DMS 273 (cell line): Measurements from ENCODE around the gene MMP27.
"Not testable (repeated sequence)": the region's sequence is repeated elsewhere in the genome, so short reads cannot be mapped to it uniquely, and the experiment has no call there.

Source experiments
- DNase-seq: peaks from one replicate; lab custom pipeline; 2025; ENCODE audit not compliant: unreplicated experiment; lab: John Stamatoyannopoulos, UW

MMP27 gene, protein sequence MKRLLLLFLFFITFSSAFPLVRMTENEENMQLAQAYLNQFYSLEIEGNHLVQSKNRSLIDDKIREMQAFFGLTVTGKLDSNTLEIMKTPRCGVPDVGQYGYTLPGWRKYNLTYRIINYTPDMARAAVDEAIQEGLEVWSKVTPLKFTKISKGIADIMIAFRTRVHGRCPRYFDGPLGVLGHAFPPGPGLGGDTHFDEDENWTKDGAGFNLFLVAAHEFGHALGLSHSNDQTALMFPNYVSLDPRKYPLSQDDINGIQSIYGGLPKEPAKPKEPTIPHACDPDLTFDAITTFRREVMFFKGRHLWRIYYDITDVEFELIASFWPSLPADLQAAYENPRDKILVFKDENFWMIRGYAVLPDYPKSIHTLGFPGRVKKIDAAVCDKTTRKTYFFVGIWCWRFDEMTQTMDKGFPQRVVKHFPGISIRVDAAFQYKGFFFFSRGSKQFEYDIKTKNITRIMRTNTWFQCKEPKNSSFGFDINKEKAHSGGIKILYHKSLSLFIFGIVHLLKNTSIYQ

DNA sequence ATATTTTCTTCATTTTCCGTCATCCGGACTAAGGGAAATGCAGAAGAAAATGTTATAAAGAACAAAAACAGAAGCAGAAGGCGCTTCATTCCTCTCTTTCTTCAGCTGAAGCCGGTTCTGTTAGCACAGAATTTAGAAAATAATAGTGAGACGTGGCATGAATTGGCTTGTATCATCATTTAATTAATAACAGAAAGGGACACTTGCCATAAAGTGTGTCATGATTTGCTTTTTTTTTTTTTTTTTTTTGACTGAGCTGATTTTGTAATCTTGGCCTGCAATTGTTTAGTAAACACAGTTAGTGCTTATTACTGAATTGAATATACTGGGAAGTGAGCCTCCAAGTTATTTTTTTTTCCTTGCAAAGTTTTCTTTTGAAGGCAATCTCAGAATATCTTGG is at the start of gene MMP27:
Gene MMP27, minus strand, starts transcription at position 144 of the 400 bp plus-strand sequence. Its CDS starts 55 bp downstream, at position 89.
- no peak for DNase-seq

DNA sequence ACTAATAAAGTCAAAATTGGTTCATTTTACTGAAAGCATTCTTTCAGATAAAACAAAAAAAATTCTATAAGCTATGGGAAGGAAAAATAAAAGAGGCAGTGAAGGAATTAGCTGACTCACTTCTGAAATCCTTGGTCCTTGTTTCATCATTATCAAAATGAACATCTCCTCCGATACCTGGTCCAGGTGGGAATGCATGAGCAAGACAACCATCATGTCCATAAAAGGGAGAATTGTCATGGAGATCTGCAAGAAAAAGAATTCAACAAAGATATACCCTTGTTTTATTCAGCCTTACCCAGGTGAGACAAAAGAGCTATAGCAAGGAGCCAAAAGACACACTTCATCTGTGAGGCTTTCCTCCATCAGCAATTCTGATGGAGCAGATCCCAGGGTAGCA is 47.7 kb upstream of the MMP27 start:
- no peak for DNase-seq

DNA sequence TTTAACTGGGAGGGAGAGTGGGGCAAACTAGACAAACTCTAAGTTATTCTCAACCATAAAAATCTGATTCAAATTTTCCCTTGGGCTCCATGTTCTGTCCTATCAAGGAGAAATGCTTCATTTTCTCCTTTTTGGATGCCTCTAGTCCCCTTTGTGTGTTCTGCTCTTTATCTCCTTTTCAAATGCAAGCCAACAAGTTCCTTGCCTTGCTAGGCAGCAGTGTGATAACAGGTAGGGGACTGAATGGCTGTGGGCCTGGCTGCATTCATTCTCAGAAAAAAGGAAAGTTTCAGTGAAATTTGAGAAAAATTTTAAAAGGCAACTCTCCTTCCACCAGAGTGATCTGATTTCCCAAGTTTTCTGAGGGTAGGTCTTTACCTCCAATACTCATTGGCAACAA is 46.1 kb upstream of the MMP27 start:
- no peak for DNase-seq

DNA sequence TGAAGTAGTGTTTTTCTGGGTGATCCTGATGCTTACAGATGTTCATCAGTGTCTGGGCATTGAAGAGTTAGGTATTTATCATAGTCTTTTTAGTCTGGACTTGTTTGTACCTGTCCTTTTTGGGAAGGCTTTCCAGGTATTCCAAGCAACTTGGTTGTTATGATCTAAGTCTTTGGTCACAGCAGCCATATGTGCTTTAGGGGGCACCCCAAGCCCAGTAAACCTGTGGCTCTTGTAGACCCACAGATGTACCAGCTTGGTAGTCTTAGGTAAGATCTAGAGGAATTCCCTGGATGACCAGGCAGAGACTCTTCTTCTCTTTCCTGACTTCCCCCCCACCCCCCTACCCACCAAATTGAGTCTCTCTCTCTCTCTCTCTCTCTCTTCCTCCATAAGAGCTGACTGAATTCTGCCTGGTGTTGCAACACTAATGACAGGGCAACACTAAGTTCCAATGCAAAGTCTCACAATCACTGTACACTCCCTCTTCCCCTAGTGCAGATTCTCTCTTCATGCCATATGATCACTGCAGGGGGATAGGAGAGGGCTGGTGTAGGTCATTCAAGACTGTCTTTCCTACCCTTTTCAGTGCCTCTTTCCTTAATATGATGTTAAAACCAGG is 43.6 kb upstream of the MMP27 start:
- DNase-seq: no peak

DNA sequence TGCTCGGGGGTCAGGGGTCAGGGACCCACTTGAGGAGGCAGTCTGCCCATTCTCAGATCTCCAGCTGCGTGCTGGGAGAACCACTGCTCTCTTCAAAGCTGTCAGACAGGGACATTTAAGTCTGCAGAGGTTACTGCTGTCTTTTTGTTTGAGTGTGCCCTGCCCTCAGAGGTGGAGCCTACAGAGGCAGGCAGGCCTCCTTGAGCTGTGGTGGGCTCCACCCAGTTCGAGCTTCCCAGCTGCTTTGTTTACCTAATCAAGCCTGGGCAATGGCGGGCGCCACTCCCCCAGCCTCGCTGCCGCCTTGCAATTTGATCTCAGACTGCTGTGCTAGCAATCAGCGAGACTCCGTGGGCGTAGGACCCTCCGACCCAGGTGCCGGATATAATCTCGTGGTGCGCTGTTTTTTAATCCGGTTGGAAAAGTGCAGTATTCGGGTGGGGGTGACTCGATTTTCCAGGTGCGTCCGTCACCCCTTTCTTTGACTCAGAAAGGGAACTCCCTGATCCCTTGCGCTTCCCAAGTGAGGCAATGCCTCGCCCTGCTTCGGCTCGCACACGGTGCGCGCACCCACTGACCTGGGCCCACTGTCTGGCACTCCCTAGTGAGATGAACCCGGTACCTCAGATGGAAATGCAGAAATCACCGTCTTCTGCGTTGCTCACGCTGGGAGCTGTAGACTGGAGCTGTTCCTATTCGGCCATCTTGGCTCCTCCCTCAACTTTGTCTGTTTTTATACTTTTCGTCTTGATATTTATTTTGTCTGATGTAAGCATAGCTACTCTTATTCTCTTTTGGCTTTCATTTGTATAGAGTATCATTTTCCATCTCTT is 41.4 kb upstream of the MMP27 start:
- not testable (repeated sequence) for DNase-seq

DNA sequence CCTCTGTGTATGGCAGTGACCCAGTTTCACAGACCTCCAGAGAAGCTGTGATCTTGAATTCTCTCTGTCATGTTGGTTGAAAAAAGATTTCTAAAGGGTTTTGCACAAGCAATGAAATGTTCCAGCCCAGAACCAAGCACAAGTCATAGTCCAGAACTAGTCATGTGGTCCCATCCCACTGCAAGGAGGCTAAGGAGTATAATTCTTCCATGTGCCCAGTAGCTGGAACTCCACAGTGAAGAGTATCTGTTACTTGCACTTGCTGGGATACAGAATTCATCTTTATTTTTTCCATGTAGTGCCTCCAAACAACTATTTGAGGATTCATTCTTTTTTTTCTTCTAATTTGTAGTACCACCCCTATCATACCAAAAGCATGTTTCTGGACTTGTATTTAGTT is 29.1 kb upstream of the MMP27 start:
- DNase-seq: no peak

DNA sequence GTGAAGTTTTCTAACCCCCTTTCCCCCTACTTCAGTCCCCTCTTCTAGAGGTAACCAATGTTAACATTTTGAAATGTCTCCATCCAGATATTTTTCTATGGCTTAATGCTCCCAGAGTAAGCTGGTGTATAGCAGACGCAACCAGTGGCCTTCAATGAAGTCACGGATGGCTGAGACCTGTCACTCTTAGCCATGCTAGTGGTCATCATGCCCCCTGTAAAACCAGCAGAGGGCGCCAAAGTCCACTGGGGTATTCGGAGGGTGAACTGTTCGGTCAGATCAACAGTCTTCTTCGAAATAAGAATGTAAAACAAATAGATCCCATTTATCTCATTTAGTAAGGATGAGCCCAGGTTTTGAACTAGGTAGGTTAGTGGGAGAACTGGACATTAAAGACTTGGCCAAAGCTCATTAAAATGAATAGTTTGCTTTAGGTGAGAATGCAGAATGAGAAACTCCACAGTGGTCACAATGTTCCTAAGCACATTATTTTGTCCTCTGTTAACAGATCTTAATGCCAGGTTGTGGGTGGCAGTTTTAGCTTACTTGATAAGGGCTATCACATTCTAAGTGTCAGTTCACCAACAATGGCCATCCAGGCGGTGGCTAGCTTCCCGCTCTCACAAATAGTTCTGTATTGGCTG is 27.8 kb upstream of the MMP27 start:
- peak; percentile 54 for DNase-seq

DNA sequence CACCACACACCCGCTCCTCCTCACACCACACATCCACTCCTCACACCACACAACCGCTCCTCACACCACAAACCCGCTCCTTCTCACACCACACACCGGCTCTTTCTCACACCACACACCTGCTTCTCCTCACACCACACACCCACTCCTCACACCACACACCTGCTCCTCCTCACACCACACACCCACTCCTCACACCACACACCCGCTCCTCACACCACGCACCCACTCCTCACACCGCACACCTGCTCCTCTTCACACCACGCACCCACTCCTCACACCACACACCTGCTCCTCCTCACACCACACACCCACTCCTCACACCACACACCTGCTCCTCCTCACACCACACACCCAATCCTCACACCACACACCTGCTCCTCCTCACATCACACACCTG is 25.4 kb upstream of the MMP27 start:
- DNase-seq: not testable (repeated sequence)

DNA sequence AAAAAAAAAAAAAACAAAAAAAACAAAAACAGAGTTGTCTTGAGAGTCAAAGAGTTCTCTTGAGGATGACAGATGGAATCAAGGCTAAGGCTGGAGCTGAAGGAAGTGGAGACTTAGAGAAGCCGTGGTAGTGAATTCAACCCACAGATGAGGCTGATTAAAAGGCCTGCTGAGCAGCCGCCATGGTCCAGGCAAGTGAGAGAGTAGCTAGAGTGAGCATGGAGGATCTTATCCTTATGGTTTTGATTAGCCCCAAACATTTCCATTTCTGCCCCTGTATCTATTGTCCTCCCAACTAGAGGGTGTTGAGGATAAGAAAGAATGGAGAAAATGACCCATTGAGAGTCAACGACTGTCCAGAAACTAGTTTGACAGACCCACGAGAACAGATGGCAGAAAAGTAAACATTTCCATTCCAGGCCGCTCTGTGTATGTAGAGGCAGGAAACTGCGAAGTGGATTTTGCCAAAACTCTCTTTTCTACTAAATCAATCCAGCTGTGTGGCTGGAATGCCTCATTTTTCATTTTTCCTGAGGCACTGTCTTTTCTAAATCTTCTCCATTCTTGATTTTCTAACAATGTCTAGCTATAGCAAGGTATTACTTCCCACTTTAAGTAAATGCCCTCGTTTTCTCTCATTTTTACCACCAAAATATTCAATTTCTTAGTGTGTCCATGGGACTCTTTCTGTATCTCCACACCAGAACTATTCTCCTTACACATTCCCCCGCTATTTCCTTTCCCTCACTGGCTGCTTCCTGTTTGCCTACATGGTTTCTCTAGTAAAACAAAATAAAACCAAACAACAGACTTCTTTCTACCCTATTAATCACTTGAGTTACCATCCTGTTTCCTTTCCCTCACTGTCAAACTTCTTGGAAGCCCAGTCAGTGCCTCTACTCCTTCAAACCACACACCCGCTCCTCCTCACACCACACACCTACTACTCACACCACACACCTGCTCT is 24.6 kb upstream of the MMP27 start:
- no peak for DNase-seq

DNA sequence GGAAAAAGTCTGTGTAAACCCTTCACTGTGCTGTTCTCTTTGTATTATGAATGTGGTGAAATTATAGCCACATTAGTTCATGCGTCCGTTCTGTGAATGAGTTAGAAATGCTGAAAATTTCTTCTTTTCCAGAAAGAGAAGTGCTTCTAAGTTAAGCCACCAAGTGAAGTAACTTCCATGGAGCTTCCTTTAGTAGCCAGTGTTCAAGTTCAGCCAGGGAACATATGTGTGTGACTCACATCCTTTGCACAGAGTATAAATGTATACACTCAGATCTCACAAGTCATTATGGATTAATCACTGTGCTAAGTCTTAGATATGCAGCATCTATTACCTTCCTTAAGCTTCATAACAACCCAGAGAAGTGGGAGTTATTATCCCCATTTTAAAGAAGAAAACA is 22.3 kb upstream of the MMP27 start:
- DNase-seq: no peak

DNA sequence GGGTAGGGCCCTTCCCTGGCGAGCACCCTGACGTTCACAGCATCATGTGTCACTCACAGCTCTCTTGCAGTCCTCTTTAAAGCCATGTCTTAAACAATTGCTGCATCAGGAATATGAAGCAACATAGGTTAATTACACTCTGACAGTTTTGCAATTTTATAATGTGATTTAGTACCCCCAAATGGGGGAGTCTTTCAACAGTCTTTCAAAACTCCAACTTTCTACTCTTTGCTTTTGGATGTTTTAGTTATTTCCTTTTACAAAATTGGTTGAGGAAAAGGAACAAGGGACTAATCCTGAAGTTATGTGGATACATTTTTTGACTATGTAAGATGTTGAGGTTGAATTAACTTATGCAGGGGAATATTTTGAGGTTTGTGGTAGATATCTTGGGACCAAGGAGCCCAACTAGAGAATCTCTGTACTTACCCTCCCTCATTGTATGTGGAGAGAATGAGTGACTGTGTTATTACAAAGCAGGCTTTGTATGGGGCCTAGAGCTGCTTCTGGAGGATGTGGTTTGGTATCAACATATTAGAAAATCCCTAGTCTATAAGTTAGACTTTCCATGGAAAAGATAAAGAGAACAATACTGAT is 19.4 kb upstream of the MMP27 start, which contains the start of gene MMP8:
Gene MMP8, minus strand, starts transcription at position 51 of the 597 bp plus-strand sequence. CDS start 99 bp downstream, outside the sequence.
- no peak for DNase-seq

DNA sequence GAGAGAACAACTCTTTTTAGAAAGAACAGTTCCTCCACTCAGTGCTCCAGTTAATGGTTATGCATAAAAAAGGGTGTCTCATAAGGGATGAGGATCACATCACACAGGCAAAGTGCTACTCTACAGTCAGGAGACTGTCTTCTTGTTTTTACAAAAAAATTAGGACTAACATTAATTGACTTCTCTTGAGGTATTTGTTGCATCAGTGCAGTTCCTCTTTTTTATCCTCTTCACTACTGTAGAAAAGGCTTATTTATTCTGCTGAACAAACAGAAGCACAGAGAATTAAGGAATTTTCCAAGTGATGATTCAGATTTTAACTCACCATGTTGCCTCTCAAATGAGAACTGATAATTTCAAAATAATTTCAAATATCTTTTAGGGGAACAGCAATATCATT is 17.3 kb upstream of the MMP27 start:
- no peak for DNase-seq

DNA sequence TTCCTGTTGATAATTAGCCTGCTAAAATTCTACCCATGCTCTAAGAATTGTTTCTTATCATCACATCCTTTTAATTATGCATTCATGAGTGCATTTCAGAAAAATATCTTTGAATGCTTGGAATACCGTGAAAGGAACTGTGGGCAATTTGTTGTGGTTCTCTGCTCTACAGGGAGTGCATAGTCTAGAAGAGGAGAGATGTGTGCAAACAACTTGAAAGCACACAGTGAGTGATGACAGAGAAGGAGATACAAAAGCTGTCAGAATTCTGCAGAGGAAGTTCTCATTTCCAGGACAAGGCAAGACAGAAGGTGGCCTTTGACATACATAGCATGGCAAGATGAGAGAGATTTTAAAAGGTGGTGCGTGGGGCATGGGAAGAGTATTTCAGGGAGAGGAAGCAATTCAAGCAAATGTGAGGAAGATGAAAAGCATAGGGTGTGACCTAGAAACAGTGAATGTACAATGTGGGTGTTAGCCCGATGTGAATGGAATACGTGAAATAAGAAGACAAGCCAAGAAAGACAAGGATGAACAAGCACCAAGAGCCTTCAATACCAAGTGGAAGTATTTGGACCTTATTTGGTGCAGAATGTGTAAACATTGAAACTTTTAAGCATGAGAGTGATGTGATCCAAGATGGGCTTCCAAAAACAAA is 14.2 kb upstream of the MMP27 start:
- no peak for DNase-seq

DNA sequence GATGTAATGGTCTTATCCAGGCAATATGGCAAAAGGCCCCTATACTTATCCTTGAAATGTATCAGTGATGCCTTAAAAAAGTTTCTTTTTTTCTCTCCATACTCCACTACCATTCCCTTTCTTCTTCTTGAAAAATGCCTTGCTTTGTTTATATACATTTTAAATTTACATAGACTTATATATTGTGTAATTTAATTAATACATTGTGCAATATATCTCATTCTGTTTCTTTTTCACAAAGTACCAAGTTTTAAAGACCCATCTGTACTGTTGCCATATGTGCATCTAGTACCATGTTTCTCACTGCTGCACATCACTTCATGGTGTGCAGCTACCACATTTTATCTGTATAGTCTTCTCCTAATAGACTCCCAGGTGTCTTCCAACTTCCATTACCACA is 11.7 kb upstream of the MMP27 start:
- DNase-seq: no peak

DNA sequence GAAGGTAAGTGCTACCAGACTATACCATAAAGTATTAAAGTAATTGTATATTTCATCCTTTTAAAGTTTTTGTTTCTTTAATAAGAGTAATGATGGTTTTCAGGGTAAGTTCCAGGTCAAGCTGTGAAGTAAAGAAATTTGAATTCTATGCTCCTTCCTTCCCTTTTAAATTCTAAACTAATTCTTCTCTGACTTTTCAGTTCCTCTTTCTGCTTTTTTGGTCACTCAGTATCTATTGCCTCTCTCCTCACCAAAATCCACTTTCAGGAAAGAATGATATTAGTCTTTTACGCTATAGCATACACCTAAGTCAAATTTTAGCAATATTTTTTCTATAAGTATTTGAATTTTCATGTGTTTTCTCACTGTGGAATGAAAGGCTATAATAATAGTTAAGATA is 11.0 kb upstream of the MMP27 start:
- no peak for DNase-seq

DNA sequence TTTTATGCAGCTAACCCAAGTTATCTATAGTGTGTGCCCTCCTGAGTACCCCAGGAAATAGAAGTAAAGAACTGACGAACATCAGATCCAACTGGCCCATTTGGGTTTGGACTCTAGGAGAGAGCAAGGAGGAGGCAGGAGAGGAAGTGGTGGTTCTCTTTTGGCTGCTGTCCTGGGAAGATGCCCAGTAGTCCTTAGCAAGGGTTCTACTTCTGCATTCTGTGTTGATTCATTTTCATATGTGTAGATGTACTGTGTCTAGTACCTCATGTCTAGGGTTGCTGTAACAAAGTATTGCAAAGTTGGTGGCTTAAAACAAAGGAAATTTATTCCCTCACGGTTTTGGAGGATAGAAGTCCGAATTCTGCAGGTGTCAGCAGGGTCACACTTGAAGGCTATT is 6.6 kb upstream of the MMP27 start:
- no peak for DNase-seq

DNA sequence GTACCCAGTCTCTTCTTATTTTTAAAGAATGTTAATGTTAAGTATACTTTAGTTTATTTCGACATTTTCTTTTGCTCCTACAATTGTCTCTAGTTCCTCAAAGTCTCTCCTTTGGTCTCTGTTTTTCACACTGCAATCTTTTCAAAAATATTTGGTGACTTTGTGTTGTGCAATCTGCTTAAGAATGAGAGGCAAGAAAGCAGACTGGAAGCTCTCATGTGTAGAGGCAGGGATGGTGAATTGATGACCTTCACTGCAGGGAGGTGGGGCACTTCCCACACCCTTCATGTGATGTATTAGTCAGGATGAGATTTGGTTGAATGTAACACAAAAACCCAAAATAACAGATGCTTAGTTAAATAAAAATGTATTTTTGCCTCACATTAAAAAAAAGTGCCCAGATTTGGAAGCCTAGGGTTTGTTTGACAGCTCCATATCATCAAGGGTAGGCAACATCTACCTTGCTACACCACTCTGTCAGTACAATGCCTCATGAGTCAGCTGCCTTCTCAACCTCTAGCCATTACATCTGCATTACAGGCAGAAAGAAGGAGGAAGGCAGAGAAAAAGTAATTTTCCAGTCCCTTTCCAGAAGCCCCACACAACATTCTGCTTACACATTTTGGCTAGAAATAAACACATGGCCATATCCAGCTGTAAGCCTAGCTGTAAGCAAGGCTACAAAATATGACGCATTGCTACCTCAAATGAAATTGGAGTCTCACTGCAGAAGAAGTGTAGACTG is 3.8 kb upstream of the MMP27 start:
- no peak for DNase-seq

DNA sequence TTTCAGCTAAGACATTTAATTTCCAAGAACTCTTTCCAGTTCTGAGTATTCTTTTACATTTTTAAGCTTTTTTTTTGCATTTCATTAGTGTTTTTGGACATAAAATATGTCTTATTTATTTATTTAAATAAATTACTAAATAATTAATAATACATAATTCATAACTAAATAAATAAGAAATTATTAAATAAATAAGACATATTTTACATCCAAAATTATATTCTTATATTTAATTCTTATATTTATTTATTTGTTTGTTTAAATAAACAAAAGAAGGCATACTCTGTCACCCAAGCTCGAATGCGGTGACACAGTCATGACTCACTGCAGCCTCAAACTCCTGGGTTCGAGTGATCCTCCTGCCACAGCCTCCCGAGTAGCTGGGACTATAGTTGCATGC is 3.1 kb upstream of the MMP27 start:
- no peak for DNase-seq
